Medulla oblongata (tissue), 1 donor: ENCODE measurements around the gene CRISP2.
"Not testable (repeated sequence)": the region's sequence is repeated elsewhere in the genome, so short reads cannot be mapped to it uniquely, and the experiment has no call there.

ENCODE experiments used
- DNase-seq: peaks from one replicate; pipeline ENCODE4 v3.0.0-alpha.2; 2015; ENCODE audit errors: extremely low spot score

Gene CRISP2

GRCh38 chr6:49713346-49713745, at the start of gene CRISP2:
Gene CRISP2 (minus strand): TSS chr6:49713543. CDS start chr6:49709196, 4,347 bp downstream.
- DNase-seq: no peak

DNA sequence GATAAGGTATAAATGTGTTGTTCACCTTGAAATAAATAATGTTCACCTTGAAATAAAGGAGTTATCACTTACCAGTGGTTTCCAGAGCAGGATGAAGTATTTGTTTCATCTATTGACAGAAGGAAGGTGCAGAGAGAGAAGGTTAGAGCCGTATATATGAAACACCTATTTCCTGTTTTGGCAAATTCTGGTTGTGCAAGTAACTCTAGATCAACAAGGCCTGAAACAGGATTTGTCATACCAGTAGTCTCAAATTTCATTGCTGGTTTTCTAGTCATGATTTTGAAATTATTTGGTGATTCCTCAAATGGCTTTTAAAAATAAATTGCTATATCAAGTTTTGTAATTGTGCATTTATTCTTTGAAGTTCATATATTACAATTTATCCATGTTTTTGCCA, 30.9 kb upstream of the CRISP2 start, which contains the start of gene CRISP3:
CRISP3 (minus strand) TSS at position 130 of the 400 bp plus-strand sequence; CDS start at position 109, 21 bp downstream.
- DNase-seq: no peak

DNA sequence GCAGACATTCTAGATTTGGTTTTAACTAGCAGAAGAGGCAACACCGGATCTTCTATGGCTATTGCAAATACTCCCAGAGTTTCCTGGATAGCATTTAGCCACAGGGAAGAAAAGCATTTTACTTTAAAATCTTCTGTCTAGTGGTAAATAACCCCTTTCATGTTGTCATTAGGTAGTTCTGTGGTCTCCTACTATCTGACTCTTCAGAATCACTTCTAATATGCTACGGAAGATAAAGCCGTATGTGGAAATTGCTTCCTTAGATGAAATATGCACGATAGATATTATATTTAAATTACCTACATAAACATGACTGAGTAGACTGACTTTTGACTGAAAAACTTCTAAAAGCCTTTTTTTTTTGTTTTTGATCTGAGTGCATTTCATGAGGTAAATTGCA, 30.1 kb upstream of the CRISP2 start:
- no peak for DNase-seq

- no peak for DNase-seq
Observed at GRCh38 chr6:49739423-49739822, 26.1 kb upstream of the CRISP2 start.

DNA sequence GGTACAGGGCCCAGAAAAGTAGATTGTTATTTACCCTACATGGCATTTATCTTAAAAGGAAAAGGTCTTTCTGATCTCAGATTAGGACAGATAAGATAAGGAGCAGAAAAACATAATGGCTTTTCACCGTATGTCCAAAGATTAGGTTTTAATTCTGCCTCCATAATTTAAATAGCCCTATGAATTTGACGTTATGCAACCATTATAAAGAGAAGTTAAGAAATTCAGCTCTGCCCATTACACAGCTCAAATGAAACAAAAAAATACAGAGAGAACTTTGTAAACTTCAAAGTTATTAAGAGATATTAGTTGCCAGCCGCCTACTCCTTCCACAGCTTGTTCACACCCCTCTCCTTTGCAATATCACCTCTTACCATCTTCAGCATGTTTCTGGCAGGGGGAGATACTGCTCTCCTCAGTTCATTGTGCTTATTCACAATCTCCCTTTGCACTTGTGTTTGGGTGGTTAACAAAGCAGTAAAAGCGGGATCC, 22.7 kb upstream of the CRISP2 start:
- DNase-seq: no peak

DNA sequence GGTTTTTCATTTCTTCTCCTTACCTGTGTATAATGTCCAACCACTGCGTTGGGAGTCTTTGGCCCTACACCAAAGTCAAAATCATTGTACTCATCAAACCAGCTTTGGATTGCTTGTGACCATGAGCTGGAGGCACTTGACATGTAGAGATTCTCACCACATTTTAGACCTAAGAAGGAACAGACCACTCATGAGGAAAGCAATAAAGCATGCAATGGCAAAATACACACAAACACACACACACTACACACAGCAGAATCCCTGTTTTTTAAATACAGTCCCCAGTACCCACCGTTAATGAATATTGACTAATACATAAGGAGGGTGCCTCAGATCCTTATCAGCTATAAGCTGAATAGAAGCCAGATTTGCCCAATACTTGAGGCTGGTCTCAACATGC, 20.3 kb upstream of the CRISP2 start:
- no peak for DNase-seq

GRCh38 chr6:49732781-49733180, 19.4 kb upstream of the CRISP2 start:
- no peak for DNase-seq

DNA sequence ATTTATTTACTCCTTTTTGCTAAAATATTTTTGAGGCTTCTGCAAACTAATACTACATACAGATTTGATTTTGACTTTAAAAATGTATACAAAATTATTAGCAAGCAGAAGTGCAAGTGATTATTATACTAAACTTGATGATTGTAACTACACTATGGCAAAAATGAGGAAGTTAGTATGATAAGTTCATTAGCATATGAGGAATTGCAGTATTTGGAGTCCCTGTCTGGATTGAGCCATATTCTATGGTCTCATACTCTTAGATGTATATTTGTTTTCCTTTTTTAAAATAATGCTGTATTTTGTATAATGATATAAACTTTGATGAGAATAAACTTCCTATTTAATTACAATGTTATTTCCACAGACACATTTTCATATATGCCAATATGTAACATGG, 16.9 kb upstream of the CRISP2 start:
- DNase-seq: no peak

DNA sequence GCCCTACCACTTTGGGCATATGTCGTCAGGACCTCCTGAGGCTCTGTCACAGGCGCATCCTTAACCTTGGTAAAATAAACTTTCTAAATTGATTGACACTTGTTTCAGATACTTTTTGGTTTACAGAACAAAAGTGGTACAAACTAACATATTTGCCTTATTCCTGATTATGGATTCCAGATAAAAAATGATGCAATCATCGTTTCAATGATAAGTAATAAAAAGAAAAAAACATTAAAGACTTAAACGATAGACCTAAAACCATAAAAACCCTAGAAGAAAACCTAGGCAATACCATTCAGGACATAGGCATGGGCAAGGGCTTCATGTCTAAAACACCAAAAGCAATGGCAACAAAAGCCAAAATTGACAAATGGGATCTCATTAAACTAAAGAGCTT, 10.6 kb upstream of the CRISP2 start:
- not testable (repeated sequence) for DNase-seq

DNA sequence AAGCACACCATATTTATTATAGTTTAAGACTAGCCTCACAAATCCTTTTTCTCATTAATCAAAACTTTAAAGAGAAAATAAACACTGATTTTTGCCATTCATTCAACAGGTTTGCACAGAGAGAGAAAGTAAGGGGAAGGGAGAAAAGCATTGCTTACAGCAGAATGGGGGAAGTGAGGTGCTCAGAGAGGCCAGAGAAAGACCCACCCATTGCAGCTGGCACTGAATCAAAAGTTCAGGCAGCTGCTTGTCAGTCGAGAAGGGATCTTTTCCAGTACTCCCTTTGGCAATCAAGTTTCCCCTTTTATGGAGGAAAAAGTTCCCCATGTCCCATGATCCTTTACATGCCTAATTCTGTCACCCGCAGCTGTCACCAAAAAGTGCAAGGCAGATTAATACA, 8.0 kb upstream of the CRISP2 start:
- no peak for DNase-seq

- no peak for DNase-seq
Observed at GRCh38 chr6:49720372-49720771, 7.0 kb upstream of the CRISP2 start.

- DNase-seq: no peak
Observed at GRCh38 chr6:49698478-49698877, 14.9 kb downstream of the CRISP2 start.

- DNase-seq: no peak
Observed at GRCh38 chr6:49693512-49693911, 19.8 kb downstream of the CRISP2 start.

- no peak for DNase-seq
Observed at GRCh38 chr6:49692534-49692933, 20.8 kb downstream of the CRISP2 start.

DNA sequence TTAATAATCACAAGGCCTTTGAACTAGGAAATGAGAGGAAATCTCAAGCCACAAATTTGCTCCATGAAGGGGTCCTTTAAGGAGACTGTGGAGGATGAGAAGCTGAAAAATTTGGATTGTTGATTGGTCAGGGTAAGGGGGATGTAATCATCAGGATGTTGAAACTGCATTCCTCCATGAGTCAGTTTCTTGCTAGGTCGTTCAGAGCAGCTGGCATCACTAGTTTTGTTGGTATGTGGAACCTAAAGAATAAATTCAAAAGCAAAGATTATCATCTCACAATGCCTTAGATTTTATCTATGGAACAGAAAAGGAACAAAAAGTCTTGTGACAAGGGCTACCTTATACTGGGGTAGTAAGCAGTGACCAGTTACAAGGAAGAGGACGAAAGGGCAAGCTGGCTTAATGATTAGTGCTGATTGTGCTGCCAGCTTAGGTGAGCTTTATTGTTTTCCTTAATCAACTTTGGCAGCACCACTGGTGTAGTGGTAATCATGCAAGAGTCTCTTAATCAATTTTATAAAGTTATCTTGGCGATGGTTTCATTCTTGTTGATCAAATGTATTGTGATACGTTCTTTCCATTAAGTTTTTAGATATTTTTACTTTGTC, 36.6 kb downstream of the CRISP2 start:
- DNase-seq: no peak

- no peak for DNase-seq
Observed at GRCh38 chr6:49675816-49676215, 37.5 kb downstream of the CRISP2 start.

DNA sequence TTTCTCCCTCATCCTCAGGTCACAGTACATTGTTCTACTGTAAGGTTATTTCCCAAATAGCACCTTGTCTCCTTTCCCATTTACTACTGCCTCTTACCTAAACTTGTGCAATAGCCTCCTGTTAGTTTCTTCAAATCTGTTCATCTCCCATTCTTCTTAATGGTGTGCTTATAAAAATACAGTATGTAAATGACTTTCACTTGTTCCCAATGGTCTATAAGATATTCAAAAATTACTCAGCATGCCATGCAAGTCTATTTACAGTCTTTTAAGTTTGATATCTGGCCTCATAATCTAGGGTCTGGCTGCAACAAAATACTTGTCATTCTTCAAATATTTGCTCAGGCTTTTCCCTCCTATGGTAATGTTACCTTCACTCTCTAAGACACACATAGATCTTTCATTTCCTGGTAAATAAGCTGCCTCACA, 45.2 kb downstream of the CRISP2 start:
- no peak for DNase-seq

- no peak for DNase-seq
Observed at GRCh38 chr6:49666930-49667757, 46.2 kb downstream of the CRISP2 start.

DNA sequence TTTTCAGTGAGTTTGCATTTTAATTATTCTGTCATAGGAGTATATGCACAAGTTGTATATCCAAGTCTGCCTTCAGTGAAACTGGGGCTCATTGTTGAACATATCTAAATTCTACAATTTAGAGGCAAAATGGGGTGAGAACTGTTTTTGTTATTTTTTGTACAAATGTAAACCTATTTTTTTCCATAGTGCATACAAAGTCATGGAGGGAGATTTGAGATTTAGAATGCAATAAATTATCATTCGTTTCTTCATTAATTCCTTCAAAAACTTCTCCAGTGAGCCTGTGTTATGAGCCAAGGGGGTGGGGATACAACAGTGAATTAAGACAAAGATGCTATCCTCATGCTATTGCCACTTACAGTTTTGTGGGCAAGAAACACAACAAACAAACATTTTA, 46.9 kb downstream of the CRISP2 start:
- no peak for DNase-seq

DNA sequence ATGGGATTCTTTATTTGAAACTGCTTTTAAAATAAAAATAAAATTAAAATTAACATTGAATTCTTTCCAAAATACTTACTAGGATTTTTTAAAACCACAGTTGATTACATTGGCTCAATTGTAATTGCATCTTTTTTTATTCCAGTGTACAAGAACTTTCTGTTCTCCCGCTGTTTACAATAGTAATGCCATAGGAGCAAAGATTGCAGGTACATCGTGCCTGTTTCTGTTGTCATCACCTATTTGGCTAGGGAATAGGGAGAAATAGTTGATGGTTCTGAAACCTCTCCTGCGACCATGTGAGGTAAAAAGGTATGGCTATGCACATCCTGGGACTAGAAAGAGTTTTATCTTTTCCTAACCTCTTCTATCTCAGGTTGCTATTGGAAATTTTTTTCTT, 48.5 kb downstream of the CRISP2 start:
- DNase-seq: no peak

DNA sequence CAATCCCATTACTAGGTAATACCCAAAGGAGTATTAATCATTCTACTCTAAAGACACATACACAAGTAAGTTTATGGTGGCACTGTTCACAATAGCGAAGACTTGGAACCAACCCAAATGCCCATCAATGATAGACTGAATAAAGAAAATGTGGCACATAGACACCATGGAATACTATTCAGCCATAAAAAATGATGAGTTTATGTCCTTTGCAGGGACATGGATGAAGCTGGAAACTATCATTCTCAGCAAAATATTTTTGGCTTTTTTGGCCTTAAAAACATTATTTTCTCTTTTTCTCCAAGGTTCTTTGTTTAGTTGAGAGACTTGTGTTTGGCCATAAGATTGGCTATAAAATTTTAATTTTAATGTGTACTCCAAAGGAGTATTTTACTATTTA, 49.3 kb downstream of the CRISP2 start:
- not testable (repeated sequence) for DNase-seq

GRCh38 chr6:49662892-49663261, 50.5 kb downstream of the CRISP2 start:
- DNase-seq: no peak

- no peak for DNase-seq
Observed at GRCh38 chr6:49662231-49662891, 51.0 kb downstream of the CRISP2 start.
